ENCODE measurements around the gene PCDH9. TPM values are rescaled to one million over a fixed set of nuclear protein-coding genes. Genes with fewer than 3 reads are reported as not detected.
A peak's percentile ranks its signal among the peaks of the same experiment; 100 is the strongest.

PCDH9 gene
- total RNA-seq, 1 donor from 2014 or later = 33.8 TPM

DNA sequence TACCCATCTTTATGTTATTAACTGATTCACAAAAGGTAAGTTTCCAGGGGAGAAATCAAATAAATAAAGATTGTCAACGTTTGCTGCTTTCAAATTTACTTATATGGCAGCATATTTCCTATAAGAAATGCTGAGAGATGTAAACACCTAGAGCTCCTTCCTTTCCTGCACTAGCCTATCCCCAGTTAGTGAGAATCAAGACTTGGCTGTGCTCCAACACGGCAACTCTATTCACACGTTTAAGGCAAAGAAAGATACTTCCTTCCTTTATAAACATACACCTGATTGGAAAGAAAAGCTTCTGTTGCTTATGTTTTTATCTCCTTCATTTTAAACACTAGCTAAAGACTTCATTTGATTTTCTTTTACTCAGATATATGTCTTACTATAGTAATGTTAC, 107.0 kb downstream of the PCDH9 start:
- Mint-ChIP-seq H3K27me3 (ENCODE audit: unreplicated experiment) (no peaks in the 10 kb centered on the region), H3K4me3 (ENCODE audit: unreplicated experiment) (no peak overlapping the region), H3K9me3 (ENCODE audit: unreplicated experiment) (no peaks in the 10 kb centered on the region), H3K4me1 (ENCODE audit: unreplicated experiment) (peaks cover 27% of the 10 kb centered on the region), H3K36me3 (ENCODE audit: unreplicated experiment) (peaks cover 2% of the 10 kb centered on the region), H3K27ac (ENCODE audit: unreplicated experiment) (no peak overlapping the region)
- DNase-seq (ENCODE audit: extremely low spot score, unreplicated experiment) = no peak
- TF ChIP-seq, protein P1, sequence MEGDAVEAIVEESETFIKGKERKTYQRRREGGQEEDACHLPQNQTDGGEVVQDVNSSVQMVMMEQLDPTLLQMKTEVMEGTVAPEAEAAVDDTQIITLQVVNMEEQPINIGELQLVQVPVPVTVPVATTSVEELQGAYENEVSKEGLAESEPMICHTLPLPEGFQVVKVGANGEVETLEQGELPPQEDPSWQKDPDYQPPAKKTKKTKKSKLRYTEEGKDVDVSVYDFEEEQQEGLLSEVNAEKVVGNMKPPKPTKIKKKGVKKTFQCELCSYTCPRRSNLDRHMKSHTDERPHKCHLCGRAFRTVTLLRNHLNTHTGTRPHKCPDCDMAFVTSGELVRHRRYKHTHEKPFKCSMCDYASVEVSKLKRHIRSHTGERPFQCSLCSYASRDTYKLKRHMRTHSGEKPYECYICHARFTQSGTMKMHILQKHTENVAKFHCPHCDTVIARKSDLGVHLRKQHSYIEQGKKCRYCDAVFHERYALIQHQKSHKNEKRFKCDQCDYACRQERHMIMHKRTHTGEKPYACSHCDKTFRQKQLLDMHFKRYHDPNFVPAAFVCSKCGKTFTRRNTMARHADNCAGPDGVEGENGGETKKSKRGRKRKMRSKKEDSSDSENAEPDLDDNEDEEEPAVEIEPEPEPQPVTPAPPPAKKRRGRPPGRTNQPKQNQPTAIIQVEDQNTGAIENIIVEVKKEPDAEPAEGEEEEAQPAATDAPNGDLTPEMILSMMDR (IDR thresholded peaks at IDR 0.05) = no peak

DNA sequence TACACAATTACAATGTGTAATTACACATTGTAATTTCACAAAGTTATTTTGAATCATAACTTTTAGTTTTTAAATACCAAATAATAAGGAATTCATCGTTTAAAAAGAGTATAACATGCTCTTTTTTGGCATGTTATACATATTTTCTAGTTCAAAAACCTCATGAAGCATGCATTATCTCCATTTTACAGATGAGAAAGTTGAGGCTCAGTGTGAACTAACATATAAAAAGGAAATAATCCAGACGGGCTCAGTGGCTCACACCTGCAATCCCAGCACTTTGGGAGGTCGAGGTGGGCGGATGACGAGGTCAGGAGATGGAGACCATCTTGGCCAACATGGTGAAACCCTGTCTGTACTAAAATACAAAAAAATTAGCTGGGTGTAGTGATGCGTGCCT, 107.9 kb downstream of the PCDH9 start:
- no peak overlapping the region for H3K4me3 Mint-ChIP-seq (ENCODE audit: unreplicated experiment)
- TF ChIP-seq, protein P1 (IDR thresholded peaks at IDR 0.05) = no peak
- peaks cover 2% of the 10 kb centered on the region for H3K36me3 Mint-ChIP-seq (ENCODE audit: unreplicated experiment)
- DNase-seq (ENCODE audit: extremely low spot score, unreplicated experiment) = no peak
- no peak overlapping the region for H3K27ac Mint-ChIP-seq (ENCODE audit: unreplicated experiment)
- H3K9me3 Mint-ChIP-seq (ENCODE audit: unreplicated experiment) = no peaks in the 10 kb centered on the region
- no peaks in the 10 kb centered on the region for H3K27me3 Mint-ChIP-seq (ENCODE audit: unreplicated experiment)
- peaks cover 27% of the 10 kb centered on the region for H3K4me1 Mint-ChIP-seq (ENCODE audit: unreplicated experiment)

GRCh38 chr13:67120872-67121531, 109.1 kb downstream of the PCDH9 start:
- DNase-seq (ENCODE audit: extremely low spot score, unreplicated experiment) = no peak
- Mint-ChIP-seq H3K36me3 (ENCODE audit: unreplicated experiment) (peaks cover 2% of the 10 kb centered on the region), H3K27ac (ENCODE audit: unreplicated experiment) (peak overlapping the region; percentile 67), H3K4me3 (ENCODE audit: unreplicated experiment) (no peak overlapping the region), H3K4me1 (ENCODE audit: unreplicated experiment) (peaks cover 27% of the 10 kb centered on the region), H3K27me3 (ENCODE audit: unreplicated experiment) (no peaks in the 10 kb centered on the region), H3K9me3 (ENCODE audit: unreplicated experiment) (no peaks in the 10 kb centered on the region)
- TF ChIP-seq, protein P1 (IDR thresholded peaks at IDR 0.05) = no peak

DNA sequence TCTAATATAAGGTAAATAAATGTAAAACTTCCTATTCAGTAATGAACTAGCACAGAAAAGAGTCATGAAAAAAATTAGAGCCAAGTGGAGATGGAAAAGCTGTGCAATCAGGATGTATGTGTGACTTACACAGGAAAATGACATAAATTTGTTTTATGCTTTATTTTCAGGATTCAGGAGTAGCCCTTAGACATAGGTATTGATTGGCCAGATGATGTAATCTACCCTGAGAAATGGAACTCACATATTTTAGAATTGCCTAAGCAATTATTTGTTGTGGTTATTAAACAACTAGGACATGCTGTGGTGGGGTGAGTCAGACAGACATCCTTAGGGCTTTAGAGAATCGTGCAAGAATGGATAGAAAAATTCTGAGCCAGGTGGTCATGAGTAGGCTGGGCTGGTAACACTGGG, 110.6 kb downstream of the PCDH9 start:
- TF ChIP-seq, protein P1 (IDR thresholded peaks at IDR 0.05) = no peak
- Mint-ChIP-seq H3K4me1 (ENCODE audit: unreplicated experiment) (peaks cover 27% of the 10 kb centered on the region), H3K36me3 (ENCODE audit: unreplicated experiment) (peaks cover under 1% of the 10 kb centered on the region), H3K27ac (ENCODE audit: unreplicated experiment) (peak overlapping the region; percentile 29), H3K4me3 (ENCODE audit: unreplicated experiment) (no peak overlapping the region), H3K27me3 (ENCODE audit: unreplicated experiment) (no peaks in the 10 kb centered on the region), H3K9me3 (ENCODE audit: unreplicated experiment) (no peaks in the 10 kb centered on the region)
- DNase-seq (ENCODE audit: extremely low spot score, unreplicated experiment) = no peak

- Mint-ChIP-seq H3K4me1 (ENCODE audit: unreplicated experiment) (peaks cover 27% of the 10 kb centered on the region), H3K27me3 (ENCODE audit: unreplicated experiment) (no peaks in the 10 kb centered on the region), H3K9me3 (ENCODE audit: unreplicated experiment) (no peaks in the 10 kb centered on the region), H3K4me3 (ENCODE audit: unreplicated experiment) (no peak overlapping the region), H3K36me3 (ENCODE audit: unreplicated experiment) (no peaks in the 10 kb centered on the region), H3K27ac (ENCODE audit: unreplicated experiment) (no peak overlapping the region)
- DNase-seq (ENCODE audit: extremely low spot score, unreplicated experiment) = no peak
- TF ChIP-seq, protein P1 (IDR thresholded peaks at IDR 0.05) = no peak
Measured at GRCh38 chr13:67118277-67118676, 111.9 kb downstream of the PCDH9 start.
